Stimulated activated CD8-positive, alpha-beta memory T cell treated with anti-CD3 and anti-CD28 coated beads, Interleukin-15, amount 100 ng/mL, for 1 hour (primary cell): ENCODE measurements around the gene HSPA1A.

ENCODE experiments used
- DNase-seq: peaks from one replicate; pipeline ENCODE4 v3.0.0-alpha.2; 2020; ENCODE audit warnings: low read depth

HSPA1A gene

GRCh38 chr6:31815025-31815838 lies at the start of gene HSPA1A, which contains the start of gene HSPA1L:
TSS of gene HSPA1A (plus strand) at chr6:31815543. CDS start at chr6:31815757, 214 bp downstream.
TSS of gene HSPA1L (minus strand) at chr6:31815283. CDS start at chr6:31811972, 3,311 bp downstream.
- DNase-seq: peak; percentile 52

- DNase-seq: no peak
Measured at GRCh38 chr6:31765559-31765909, 49.8 kb upstream of the HSPA1A start.

DNA sequence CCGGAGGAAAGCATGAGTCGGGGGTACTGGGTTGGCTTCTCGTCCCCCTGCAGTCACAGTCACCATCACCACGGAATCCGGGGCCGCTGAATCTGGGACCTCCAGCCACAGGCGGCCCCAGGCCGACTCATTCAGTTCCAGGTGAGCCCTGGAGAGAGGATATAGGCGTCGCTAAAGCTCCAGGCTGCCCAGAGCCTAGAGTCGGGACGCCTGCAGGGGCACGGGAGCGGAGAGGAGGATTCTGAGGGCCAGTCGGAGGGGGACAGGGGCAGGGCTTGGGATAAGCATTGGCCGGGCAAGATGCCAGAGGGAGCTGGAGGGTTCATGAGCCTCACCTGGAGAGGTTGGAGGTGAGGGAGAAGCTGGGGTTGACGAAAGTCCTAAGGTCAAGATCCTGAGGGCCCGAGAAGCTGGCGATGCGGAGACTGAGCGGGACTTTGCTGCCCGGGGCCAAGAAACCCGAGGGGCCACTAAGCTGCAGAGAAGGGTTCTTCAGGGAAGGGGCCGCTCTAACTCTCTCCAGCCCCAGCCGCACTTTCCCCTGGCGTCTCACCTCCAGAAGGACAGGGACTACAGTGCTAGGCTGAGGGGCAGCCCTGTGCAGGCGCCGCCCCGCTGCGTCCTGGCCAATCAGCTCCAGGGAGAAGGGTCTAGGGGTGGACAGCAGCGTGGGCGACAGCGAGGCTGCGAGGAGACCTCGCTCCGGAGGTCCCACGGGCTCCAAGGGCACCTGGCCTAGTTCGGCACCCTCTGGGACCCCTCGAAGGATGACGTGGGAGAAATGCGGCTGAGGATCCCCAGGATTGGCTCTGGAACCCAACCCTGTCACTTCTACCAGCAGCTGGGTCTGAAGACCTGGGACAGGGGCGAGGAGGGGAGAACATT lies 49.2 kb upstream of the HSPA1A start:
- DNase-seq: no peak

DNA sequence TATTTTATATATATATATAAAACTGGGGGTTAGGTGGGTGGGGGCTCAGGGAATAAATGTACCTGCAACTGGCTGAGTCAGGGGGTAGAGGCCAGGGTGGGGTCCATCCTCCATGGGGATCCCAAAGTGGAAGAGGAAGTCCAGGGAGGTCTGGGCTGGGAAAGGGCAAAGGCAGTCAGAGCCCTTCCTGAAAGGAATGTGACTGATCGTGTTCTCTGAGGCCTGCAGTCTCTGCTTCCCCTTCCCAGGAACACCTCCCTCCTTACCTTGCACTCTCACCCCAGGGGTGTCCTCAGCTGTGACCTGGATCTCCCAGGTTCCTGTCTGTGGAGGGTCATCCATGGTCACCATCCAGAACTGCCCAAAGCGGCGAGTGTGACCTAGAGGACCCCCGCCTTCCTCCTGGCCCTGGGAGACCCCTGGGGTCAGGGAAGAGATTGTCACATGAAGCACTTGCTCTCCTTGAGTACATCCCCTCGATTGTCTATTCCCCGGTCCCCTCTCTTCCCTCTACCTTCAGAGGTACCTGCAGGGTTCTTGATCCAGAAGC lies 48.2 kb upstream of the HSPA1A start:
- DNase-seq: no peak

DNA sequence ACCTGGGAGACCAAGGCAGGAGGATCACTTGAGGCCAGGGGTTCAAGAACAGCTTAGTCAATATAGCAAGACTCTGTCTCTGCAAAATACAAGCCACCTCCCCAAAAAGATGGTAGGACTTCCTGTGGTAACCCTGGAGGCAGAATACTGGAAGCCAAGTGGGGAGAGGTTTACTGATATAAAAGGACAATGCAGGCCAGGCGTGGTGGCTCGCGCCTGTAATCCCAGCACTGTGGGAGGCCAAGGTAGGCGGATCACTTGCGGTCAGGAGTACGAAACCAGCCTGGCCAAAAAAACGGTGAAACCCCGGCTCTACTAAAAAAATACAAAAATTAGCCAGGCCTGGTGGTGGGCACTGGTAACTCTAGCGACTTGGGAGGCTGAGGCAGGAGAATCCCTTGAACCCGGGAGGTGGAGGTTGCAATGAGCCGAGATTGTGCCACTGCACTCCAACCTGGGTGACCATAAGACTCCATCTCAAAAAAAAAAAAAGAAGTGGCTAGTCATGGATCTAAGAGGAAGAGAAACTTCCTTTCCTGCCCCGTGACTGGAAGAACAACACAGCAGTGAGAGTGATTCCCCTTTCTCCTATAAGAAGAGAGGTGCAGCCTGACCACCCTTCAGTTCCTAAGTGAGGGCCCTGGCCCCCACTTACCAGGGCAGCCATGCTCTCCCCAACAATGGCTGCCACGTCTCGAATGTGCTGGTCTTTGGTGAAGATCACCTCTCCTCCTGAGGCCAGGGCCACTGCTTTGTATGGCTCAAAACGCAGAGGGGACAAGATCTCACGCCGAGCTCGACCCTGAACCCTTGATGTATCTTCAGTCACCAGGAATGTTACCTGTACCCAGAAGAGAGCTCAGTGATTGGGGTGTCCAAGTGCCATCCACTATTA lies 46.7 kb upstream of the HSPA1A start:
- no peak for DNase-seq

GRCh38 chr6:31769684-31770371 lies 45.5 kb upstream of the HSPA1A start:
- peak; percentile 69 for DNase-seq

- no peak for DNase-seq
Measured at GRCh38 chr6:31770860-31771259, 44.5 kb upstream of the HSPA1A start.

- no peak for DNase-seq
Measured at GRCh38 chr6:31771992-31772358, 43.4 kb upstream of the HSPA1A start.

DNA sequence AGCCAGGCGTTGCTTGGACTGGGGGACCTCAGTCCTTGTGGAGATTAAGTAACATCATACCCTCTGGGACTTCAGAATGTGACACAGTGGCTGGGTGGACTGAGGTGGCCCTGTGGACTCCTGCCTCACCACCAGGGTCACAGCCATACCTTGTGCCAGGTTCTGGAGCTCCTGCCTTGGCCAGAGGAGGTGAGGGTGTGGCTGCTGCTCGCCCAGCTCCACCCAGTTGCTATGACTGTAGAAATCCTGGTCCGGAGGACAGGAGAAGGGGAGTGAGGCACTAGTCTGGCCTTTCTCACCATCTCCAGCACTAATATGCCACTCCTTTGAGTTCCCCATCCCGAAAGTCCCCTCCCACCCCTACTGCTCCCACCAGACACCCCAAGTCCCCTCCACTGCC lies 40.2 kb upstream of the HSPA1A start:
- no peak for DNase-seq

DNA sequence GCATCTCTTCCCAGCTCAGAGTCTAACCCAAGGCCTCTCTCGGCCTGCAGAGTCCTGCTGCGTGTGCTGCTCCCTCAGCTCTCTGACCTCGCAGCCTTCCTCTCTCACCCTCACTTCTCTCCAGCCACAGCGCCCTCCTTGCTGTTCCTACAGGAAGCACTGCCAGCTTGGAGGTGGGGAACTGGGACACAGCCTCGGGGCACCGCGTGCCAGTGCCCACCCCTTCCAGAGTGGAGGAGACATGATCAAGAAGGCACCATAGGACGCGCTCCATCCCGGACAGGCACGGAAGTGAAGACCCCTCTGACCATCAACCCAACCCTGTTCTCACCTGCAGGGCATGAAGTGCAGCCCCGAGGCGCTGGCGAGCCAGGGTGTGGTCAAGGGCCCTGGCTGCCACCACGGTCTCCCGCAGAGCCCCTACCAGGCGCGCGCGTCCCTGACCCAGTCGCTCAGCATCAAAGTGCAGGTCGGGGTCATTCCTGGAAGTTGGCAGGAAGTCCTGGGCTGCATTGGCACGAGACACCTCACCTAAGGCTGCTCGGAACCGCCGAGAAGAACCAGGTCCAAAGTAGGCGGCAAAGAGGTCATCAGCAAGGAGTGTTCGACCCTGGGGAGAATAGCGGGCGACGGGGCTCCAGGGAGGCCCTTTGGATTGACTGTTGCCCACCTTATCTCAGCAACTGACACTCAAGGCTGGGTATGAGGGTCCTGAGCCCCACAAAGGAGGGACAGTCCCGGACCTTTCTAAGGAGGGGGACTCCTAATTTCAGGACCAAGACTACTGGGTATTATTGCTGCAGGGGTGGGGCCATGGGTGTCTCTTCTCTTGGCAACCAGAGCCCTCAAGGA lies 39.5 kb upstream of the HSPA1A start:
- no peak for DNase-seq

GRCh38 chr6:31776485-31776988 lies 38.8 kb upstream of the HSPA1A start:
- DNase-seq: no peak

- peak; percentile 36 for DNase-seq
Measured at GRCh38 chr6:31776989-31777666, 38.2 kb upstream of the HSPA1A start, which contains the start of gene VWA7. TSS of gene VWA7 (minus strand) at chr6:31777328. CDS start at chr6:31776779, 549 bp downstream.

- DNase-seq: no peak
Measured at GRCh38 chr6:31777667-31778050, 37.7 kb upstream of the HSPA1A start.

- no peak for DNase-seq
Measured at GRCh38 chr6:31778193-31778592, 37.1 kb upstream of the HSPA1A start.

DNA sequence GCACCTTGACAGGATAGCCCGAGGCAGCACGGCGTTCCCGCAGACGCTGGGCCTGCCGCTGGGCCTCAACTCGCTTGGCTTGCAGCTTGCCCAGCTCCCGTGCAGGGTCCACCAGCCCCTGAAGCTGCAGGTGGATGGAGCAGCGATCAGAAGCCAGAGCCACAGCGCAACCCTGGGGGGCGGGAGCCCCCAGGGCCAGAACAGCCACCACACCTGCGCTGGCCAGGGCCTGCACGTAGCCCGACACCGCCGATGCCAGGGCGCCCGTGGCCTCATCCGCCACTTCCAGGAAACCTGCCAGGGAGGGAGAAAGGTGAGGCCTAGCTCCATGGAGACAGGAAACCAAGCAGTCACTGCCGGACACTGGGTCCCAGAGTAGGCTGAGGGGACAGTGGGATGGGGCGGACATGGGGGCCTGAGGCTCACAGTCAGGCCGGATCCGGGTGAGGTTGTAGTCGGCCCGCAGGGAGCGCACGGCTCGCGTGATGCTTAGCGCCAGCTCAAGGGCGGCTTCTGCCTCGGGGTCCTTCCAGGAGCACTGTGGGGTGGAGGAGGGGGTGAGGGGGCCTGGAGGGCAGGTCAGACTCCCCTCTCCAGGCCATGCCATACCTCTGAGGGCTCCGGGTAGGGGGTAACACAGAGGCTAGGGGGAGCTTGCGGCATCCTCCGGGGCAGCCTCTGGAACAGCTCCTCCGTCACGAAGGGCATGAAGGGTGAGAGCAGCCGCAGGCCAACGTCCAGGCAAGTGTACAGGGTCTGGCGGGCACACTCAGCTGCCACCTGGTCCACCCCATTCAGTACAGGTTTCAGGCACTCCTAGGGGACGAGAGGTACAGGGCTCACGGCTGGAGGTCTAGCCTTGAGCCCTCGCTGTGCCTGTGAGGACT lies 36.1 kb upstream of the HSPA1A start:
- DNase-seq: no peak

GRCh38 chr6:31779908-31780307 lies 35.4 kb upstream of the HSPA1A start:
- no peak for DNase-seq

GRCh38 chr6:31780507-31781243 lies 34.7 kb upstream of the HSPA1A start:
- DNase-seq: no peak
